ENCODE results near the gene TNS3.

TNS3 gene

GRCh38 chr7:47290466-47290865 lies 291.4 kb downstream of the TNS3 start:
- CTCF ChIA-PET, result no interaction called here
- Mint-ChIP-seq H3K4me3 (no peak overlapping the region), H3K27ac (no peak overlapping the region), H3K9me3 (peaks cover 3% of the 10 kb centered on the region), H3K27me3 (no peaks in the 10 kb centered on the region), H3K36me3 (no peaks in the 10 kb centered on the region), H3K4me1 (peaks cover 3% of the 10 kb centered on the region)
- DNase-seq, result no peak

- Mint-ChIP-seq H3K4me1 (peaks cover 3% of the 10 kb centered on the region), H3K27me3 (no peaks in the 10 kb centered on the region), H3K9me3 (peaks cover 3% of the 10 kb centered on the region), H3K27ac (no peak overlapping the region), H3K4me3 (no peak overlapping the region), H3K36me3 (no peaks in the 10 kb centered on the region)
- CTCF ChIA-PET, result interaction anchor here (1.9 kb wide), 1 partner anchor 22 kb away, joined by 6 read pairs; no protein-coding TSS in a partner anchor
- no peak for DNase-seq
These were observed 293.9 kb downstream of the TNS3 start for GRCh38 chr7:47288060-47288459.

DNA sequence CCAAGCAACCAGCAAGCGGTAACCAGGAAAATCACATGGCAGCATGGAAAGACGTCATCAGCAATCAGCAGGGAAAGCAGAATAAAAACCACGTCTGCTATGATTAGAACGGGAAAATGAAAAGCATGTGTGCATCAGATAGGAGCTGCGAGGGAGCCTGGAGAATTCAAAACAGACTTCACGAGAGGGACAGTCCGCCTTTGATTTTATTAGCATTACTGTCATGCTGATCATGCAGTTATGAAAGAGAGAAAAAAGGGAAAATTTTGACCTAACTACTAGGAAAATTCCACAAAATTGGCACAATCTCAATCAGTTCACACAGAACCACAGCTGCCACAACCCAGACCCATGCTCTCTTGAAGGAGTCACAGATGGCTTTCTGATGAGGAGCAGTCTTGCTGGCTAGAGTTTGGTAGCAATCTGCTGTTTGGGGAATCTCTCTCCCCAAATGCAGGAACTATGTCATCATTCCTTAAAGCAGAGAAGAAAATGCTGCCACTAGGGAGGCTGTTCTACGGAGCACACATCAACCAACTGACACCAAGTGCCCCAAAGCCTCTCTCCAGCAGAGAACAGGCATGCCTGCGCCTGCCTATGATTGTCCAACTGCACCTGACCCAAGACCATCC lies 295.9 kb downstream of the TNS3 start:
- DNase-seq, result no peak
- Mint-ChIP-seq H3K4me3 (no peak overlapping the region), H3K36me3 (no peaks in the 10 kb centered on the region)

GRCh38 chr7:47284691-47285635 lies 296.9 kb downstream of the TNS3 start:
- H3K36me3 Mint-ChIP-seq, result no peaks in the 10 kb centered on the region
- CTCF ChIA-PET, result no interaction called here
- no peaks in the 10 kb centered on the region for H3K4me1 Mint-ChIP-seq
- DNase-seq, result no peak
- peaks cover 3% of the 10 kb centered on the region for H3K9me3 Mint-ChIP-seq
- no peak overlapping the region for H3K27ac Mint-ChIP-seq
- no peak overlapping the region for H3K4me3 Mint-ChIP-seq
- no peaks in the 10 kb centered on the region for H3K27me3 Mint-ChIP-seq

More for the DNA sequence above, 295.9 kb downstream of the TNS3 start:
- CTCF ChIA-PET, result no interaction called here
- H3K4me1 Mint-ChIP-seq, result no peaks in the 10 kb centered on the region
- no peak overlapping the region for H3K27ac Mint-ChIP-seq
- no peaks in the 10 kb centered on the region for H3K27me3 Mint-ChIP-seq
- H3K9me3 Mint-ChIP-seq, result peaks cover 3% of the 10 kb centered on the region

DNA sequence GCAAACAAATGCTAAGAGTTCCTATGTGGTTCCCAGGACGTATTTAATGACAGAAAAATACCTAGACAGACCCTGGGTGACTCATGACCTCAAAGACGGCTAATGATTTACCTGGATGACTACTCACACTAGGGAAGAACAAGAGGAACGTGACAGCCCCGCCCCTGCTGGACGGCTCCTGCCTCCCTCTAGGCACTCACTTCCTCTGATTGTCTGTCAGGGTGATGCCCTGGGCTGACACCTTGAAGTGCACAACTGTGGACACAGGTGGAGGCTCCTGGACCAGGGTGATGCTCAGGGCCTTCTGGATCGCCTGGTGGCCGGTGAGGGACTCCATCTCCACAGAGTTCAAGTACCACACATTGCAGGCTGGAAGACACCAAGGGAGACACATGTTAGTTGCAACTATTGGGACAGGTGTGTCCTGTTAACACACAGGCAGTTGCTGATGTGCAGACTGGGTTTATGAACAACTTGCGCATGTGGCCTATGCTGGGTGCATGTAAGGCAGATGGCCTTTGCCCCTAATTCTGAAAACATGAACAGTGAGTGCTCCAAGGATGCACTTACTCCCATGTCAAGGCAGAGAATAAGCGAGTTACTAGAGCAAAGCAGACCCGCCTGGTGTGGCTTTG lies 298.3 kb downstream of the TNS3 start:
- Mint-ChIP-seq H3K4me3 (no peak overlapping the region), H3K27ac (no peak overlapping the region), H3K9me3 (peaks cover 3% of the 10 kb centered on the region), H3K36me3 (no peaks in the 10 kb centered on the region), H3K4me1 (no peaks in the 10 kb centered on the region), H3K27me3 (no peaks in the 10 kb centered on the region)
- CTCF ChIA-PET, result no interaction called here
- no peak for DNase-seq

DNA sequence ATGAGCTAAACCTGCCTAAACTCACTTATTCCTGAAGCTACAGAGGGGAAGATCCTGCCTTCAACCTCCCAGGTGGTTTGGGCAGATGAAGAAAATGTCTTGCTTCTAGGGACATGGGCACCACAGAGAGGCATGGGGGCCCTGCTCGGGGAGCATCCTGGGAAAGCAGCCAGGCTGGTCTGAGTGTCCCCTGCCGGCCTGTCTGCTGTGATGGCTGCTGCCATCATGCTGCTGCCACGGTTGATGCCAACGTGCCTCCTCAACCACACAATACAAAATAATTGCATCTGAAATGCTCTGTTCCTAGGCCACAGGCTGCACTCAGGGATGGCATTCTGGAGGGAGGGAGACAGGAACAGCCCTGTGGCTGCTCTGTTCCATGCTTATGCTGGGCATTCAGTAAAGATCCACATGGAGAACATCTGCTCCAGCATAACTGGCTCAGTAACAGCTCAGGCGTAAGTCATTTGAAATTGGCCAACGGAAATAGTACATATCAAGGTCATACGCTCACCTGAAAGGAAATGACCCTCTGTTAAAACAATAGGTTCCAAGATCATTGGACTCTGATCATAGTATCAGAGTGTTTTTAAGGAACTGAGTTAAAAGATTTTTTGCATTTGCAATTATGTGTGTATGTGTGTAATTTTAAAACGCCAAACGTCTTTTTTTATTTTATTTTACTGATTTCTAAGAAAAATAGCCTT lies 299.0 kb downstream of the TNS3 start:
- peaks cover 3% of the 10 kb centered on the region for H3K9me3 Mint-ChIP-seq

DNA sequence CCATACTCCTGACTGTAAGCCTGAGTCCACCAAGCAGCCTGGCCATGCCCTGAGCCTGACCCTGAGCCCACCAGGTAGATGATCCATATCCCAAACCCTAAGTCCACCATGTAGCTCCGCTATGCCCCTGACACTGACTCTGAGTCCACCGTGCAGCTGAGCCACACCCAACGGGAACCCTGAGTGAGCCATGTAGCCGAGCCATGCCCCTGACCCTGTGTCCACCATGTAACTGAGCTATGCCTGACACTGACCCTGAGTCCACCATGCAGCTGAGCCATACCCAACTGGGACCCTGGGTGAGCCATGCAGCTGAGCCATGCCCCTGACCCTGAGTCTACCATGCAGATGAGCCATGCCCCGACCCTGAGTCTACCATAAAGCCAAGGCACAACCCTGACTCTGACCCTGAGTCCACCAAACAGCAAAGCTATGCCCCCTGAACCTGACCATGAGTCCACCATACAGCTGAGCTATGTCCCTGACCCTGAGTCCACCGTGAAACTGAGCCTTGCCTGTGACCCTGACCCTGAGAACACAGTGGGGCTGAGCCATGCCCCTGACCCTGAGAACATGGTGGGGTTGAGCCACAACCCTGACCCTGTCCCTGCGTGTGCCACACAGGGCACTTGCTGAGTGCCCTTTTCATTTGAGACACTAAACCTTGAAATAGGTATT lies 299.8 kb downstream of the TNS3 start:
- Mint-ChIP-seq H3K27me3 (no peaks in the 10 kb centered on the region), H3K36me3 (no peaks in the 10 kb centered on the region), H3K4me3 (no peak overlapping the region), H3K4me1 (no peaks in the 10 kb centered on the region), H3K27ac (no peak overlapping the region), H3K9me3 (peaks cover 3% of the 10 kb centered on the region)
- CTCF ChIA-PET, result interaction anchor here (0.9 kb wide), 1 partner anchor 16 kb away, joined by 3 read pairs; no protein-coding TSS in a partner anchor
- DNase-seq, result no peak

More for the DNA sequence above, 299.0 kb downstream of the TNS3 start:
- CTCF ChIA-PET, result interaction anchor here (0.9 kb wide), 1 partner anchor 17 kb away, joined by 3 read pairs; no protein-coding TSS in a partner anchor
- H3K4me1 Mint-ChIP-seq, result no peaks in the 10 kb centered on the region
- no peaks in the 10 kb centered on the region for H3K36me3 Mint-ChIP-seq
- no peak overlapping the region for H3K4me3 Mint-ChIP-seq
- H3K27ac Mint-ChIP-seq, result no peak overlapping the region
- no peaks in the 10 kb centered on the region for H3K27me3 Mint-ChIP-seq
- no peak for DNase-seq

DNA sequence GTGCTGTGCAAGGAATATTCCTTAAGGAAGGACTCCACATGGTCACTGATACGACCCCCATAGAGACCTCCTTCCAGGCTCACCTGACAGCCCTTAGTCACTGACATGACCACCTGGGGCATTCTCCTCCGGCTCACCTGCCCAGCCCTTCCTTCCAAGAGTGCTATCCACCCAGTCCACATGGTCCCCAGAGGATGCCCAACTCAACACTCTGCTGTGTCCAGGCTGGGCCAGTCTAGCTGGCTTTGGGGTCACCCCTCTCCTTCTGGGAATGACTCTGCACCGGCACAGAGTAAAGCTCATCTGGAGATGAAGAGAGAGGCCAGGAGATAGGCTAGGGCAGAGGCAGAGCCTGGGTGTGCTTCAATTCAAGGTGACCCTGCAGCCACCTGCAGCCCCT lies 300.8 kb downstream of the TNS3 start:
- CTCF ChIA-PET, result interaction anchor here (1.1 kb wide), 1 partner anchor 15 kb away, joined by 3 read pairs; no protein-coding TSS in a partner anchor
- no peak for DNase-seq
- no peak overlapping the region for H3K4me3 Mint-ChIP-seq
- H3K36me3 Mint-ChIP-seq, result no peaks in the 10 kb centered on the region
- no peaks in the 10 kb centered on the region for H3K27me3 Mint-ChIP-seq
- no peaks in the 10 kb centered on the region for H3K4me1 Mint-ChIP-seq
- no peak overlapping the region for H3K27ac Mint-ChIP-seq
- H3K9me3 Mint-ChIP-seq, result peaks cover 3% of the 10 kb centered on the region

DNA sequence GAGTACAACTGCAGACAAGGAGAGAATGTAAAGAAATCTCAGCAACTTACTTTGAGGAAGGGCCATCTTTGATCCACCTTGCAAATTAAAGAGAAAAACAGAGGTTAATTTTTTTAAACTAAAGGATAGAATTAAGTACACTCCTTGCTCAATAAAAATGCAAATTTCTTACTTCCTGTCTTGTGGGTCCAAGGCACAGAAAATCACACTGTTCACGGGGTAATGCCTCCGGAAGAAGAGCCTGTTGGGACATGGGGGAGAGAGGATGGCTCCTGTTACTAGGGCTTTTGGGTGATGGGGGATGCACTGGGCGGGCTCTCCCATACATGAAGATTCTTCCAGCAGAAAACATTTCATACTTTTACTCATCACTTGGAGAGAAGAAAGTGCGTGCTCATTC lies 301.8 kb downstream of the TNS3 start:
- CTCF ChIA-PET, result interaction anchor here (1.9 kb wide), 1 partner anchor 14 kb away, joined by 4 read pairs; no protein-coding TSS in a partner anchor
- Mint-ChIP-seq H3K27me3 (no peaks in the 10 kb centered on the region), H3K36me3 (no peaks in the 10 kb centered on the region), H3K27ac (no peak overlapping the region), H3K4me3 (no peak overlapping the region), H3K9me3 (no peaks in the 10 kb centered on the region), H3K4me1 (no peaks in the 10 kb centered on the region)
- DNase-seq, result no peak

DNA sequence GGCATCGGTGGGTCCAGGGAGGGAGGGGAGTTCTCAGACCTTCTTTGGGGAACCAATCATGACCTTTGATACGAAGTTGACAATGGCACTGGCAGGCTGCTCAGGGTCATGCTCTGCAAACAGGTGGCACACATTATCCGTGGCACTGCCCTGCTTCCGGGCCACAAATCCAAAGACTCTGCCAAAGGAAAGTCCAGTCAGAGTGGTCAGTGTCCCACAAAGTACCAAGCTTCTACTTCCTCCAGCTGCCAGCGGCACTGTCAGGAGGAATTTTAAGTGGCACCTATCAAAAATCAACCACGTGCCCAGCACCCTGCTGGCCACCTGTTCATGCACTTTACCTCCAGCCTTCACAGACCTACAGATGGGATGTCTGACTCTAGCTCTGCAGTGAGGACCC lies 303.9 kb downstream of the TNS3 start:
- H3K27me3 Mint-ChIP-seq, result no peaks in the 10 kb centered on the region
- H3K27ac Mint-ChIP-seq, result no peak overlapping the region
- H3K36me3 Mint-ChIP-seq, result no peaks in the 10 kb centered on the region
- CTCF ChIA-PET, result no interaction called here
- H3K9me3 Mint-ChIP-seq, result no peaks in the 10 kb centered on the region
- H3K4me3 Mint-ChIP-seq, result no peak overlapping the region
- no peak for DNase-seq
- no peaks in the 10 kb centered on the region for H3K4me1 Mint-ChIP-seq

GRCh38 chr7:47277321-47277781 lies 304.6 kb downstream of the TNS3 start:
- Mint-ChIP-seq H3K27me3 (no peaks in the 10 kb centered on the region), H3K9me3 (no peaks in the 10 kb centered on the region), H3K4me3 (no peak overlapping the region), H3K27ac (no peak overlapping the region), H3K36me3 (no peaks in the 10 kb centered on the region), H3K4me1 (no peaks in the 10 kb centered on the region)
- CTCF ChIA-PET, result no interaction called here
- DNase-seq, result no peak

- H3K9me3 Mint-ChIP-seq, result no peaks in the 10 kb centered on the region
- H3K36me3 Mint-ChIP-seq, result no peaks in the 10 kb centered on the region
- no peak for DNase-seq
- no peak overlapping the region for H3K4me3 Mint-ChIP-seq
- H3K27me3 Mint-ChIP-seq, result no peaks in the 10 kb centered on the region
- H3K4me1 Mint-ChIP-seq, result no peaks in the 10 kb centered on the region
- no peak overlapping the region for H3K27ac Mint-ChIP-seq
- CTCF ChIA-PET, result no interaction called here
These were observed 307.7 kb downstream of the TNS3 start for GRCh38 chr7:47273974-47274766.

GRCh38 chr7:47273088-47273487 lies 308.8 kb downstream of the TNS3 start:
- no peak for DNase-seq
- no peaks in the 10 kb centered on the region for H3K27me3 Mint-ChIP-seq
- CTCF ChIA-PET, result no interaction called here

More at GRCh38 chr7:47273088-47273487, 308.8 kb downstream of the TNS3 start:
- H3K9me3 Mint-ChIP-seq, result no peaks in the 10 kb centered on the region
- no peaks in the 10 kb centered on the region for H3K4me1 Mint-ChIP-seq
- H3K4me3 Mint-ChIP-seq, result no peak overlapping the region
- no peak overlapping the region for H3K27ac Mint-ChIP-seq
- no peaks in the 10 kb centered on the region for H3K36me3 Mint-ChIP-seq
